ENCODE results near the gene RPS6KA1.
"Not testable (repeated sequence)": the region's sequence is repeated elsewhere in the genome, so short reads cannot be mapped to it uniquely, and the experiment has no call there.

Gene RPS6KA1

DNA sequence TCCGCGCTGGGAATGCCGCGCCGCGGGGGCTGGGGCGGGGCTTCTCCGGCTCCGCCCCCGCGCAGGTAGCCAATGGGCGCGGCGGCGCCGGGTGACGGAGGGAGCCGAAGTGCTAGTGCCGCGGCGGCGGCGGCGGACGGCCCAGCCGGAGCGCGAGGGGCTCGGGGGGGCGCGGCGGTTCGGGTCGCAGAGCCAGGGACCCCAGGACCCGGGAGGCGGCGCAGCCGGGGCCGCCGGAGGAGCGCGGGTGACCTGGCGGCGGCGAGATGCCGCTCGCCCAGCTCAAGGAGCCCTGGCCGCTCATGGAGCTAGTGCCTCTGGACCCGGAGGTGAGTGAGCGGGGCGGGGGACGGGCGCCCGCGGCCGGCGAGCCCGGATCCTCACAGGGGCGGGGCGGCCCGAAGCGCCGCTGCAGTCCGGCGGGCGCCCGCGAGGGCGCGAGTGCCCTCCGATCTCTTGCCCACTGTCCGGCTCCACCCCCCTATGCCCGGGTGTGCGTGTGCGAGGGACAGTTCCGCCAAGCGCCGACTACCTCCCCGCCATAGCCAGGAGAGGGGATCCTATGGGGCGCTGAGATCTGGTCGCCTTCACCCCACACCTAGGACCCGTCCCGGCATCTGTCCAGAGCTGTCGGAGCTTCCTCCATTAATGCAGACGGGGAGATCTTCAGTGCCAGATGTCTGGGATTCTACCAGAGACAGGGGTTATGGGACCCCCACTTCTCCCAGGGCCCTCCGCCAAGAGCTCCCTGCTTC, at the start of gene RPS6KA1:
Gene RPS6KA1, plus strand, starts transcription at position 107 of the 755 bp plus-strand sequence. Its CDS starts 160 bp downstream, at position 267.
- peak; percentile 28; the same call in 1 of the 2 replicates for TF ChIP-seq POLR2A (IDR thresholded peaks at IDR 0.05; ENCODE audit: low read depth, low read length)
- FAIRE-seq (no peak), DNase-seq (ENCODE audit: insufficient read length, low spot score) (peak; percentile 65)

DNA sequence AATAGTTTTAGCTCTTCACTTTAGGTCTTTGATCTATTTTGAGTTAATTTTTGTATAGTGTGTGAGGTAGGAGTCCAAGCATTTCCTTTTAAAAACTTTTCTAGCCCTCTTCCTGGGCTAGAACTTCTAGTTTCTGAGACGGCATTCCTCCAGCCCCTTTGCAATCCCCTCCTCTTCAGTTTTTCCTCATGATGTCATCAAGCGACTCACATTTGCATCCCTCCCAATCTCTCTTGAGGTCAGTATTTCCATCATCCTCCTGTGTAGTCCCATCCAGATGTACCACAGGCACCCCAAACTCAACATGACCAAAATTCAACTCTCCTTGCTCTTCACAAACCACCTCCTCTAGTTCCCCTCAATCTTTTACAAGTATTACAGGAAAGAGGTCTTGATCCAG, 46.6 kb upstream of the RPS6KA1 start:
- no peak for FAIRE-seq
- DNase-seq (ENCODE audit: insufficient read length, low spot score): no peak
- no peak for TF ChIP-seq POLR2A (IDR thresholded peaks at IDR 0.05; ENCODE audit: low read depth, low read length)

DNA sequence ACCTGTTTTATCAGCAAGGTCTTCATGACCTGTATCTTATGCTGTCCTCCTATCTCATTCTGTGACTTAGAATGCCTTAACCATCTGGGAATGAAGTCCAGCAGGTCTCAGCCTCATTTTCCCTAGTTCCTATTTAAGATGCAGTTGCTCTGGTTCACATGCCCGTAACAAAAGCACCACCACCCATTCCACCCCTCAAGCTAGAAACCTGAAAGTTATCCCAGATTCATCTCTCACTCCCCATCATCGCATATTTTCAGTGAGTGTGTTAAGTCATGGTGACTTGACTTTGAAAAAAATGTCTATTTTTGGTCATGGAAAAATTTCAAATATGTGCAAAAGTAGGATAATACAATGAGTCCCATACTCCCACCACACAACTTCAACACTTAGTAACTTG, 45.6 kb upstream of the RPS6KA1 start:
- no peak for FAIRE-seq
- no peak for TF ChIP-seq POLR2A (IDR thresholded peaks at IDR 0.05; ENCODE audit: low read depth, low read length)

DNA sequence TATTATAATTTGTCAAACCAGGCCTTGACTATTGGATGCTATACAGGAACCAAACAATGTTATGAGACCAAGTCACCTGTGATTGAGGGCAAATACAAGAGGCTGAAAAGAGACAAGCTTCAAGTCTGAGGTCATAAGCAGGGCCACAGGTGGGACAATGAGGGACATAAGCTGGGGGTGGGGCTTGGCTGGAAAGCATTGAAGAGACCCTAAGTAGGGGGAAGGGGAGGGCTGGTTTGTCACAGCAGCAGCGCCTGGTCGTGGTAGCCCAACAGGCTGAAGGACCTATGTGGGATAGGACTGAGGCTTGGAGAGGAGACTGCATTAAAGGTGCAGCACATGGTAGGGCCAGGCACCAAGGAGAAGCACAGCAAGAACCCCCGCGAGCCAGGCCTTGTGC, 39.4 kb upstream of the RPS6KA1 start:
- no peak for TF ChIP-seq POLR2A (IDR thresholded peaks at IDR 0.05; ENCODE audit: low read depth, low read length)
- FAIRE-seq (no peak), DNase-seq (ENCODE audit: insufficient read length, low spot score) (no peak)

More for the DNA sequence above, 45.6 kb upstream of the RPS6KA1 start:
- no peak for DNase-seq (ENCODE audit: insufficient read length, low spot score)

DNA sequence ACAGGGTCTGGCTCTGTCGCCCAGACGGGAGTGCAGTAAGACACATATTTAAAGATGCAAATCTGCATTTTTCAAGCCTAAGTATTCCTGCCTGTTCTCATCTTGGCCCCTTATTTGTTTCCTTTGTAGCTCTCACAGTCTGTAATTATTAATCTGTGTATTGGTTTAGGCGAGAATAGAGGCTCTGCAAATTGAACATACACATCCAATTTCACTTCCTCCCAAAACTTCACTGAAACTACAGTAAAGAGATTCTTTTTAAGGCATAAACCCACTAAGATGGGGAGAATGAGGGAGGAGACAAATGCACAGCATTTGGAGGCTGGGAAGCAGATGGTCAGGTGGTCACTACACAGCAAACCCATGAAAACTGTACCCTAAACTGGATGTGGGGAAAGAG, 36.3 kb upstream of the RPS6KA1 start:
- FAIRE-seq: no peak

DNA sequence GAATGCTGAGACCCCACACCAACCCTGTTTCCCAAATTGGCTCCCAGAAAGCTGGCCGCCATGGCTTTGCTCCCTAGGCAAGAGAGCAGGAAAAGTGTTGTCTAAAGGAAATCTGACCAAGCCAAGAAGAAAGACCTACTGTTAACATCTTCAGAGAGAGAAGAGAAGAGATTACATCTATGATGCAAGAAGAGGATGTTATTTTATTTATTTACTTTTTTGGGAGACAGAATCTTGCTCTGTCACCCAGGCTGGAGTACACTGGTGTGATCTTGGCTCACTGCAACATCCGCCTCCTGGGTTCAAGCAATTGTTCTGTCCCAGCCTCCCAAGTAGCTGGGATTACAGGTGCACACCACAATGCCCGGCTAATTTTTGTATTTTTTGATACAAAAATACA, 35.6 kb upstream of the RPS6KA1 start:
- no peak for DNase-seq (ENCODE audit: insufficient read length, low spot score)
- FAIRE-seq: no peak
- TF ChIP-seq POLR2A (IDR thresholded peaks at IDR 0.05; ENCODE audit: low read depth, low read length): no peak

More for the DNA sequence above, 36.3 kb upstream of the RPS6KA1 start:
- no peak for TF ChIP-seq POLR2A (IDR thresholded peaks at IDR 0.05; ENCODE audit: low read depth, low read length)
- no peak for DNase-seq (ENCODE audit: insufficient read length, low spot score)

DNA sequence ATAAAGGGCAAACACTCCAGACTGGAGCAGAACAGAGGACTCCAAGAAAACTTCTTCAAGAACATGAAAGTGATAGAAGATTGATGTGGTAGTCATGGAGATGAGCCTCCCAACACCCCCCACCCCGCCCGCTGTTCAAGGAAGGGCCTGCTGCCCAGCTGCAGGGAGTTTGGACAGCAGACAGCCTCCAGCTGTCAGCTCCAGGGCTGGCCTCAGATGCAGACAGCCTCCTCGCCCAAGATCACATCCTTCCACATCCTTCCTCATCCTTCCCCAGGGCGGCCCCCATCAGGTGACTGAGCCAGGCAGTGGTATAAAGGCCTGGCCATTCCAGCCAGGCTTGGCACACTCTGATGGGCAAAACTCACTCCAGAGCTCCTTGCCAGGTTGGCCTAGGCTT, 32.7 kb upstream of the RPS6KA1 start:
- no peak for TF ChIP-seq POLR2A (IDR thresholded peaks at IDR 0.05; ENCODE audit: low read depth, low read length)
- FAIRE-seq: no peak
- DNase-seq (ENCODE audit: insufficient read length, low spot score): no peak

DNA sequence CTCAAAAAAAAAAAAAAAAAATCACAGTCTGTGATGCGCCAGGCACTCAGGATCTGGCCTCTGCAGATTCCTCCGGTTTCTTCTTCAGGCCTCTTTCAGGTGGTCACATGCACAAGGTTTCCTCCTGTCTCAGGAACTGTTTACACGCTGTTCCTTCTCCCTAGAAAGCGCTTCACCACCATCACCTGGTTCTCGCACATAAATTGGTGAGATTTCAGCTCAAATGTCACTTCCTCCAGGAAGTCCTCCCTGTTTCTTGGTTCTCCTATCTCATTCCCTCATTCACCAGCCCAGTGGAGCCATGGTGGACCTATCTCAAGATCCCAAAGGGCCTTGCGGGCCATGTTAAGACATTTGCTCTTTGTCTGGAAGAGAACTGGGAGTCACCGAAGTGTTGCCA, 30.7 kb upstream of the RPS6KA1 start:
- DNase-seq (ENCODE audit: insufficient read length, low spot score) (no peak), FAIRE-seq (no peak)
- no peak for TF ChIP-seq POLR2A (IDR thresholded peaks at IDR 0.05; ENCODE audit: low read depth, low read length)

DNA sequence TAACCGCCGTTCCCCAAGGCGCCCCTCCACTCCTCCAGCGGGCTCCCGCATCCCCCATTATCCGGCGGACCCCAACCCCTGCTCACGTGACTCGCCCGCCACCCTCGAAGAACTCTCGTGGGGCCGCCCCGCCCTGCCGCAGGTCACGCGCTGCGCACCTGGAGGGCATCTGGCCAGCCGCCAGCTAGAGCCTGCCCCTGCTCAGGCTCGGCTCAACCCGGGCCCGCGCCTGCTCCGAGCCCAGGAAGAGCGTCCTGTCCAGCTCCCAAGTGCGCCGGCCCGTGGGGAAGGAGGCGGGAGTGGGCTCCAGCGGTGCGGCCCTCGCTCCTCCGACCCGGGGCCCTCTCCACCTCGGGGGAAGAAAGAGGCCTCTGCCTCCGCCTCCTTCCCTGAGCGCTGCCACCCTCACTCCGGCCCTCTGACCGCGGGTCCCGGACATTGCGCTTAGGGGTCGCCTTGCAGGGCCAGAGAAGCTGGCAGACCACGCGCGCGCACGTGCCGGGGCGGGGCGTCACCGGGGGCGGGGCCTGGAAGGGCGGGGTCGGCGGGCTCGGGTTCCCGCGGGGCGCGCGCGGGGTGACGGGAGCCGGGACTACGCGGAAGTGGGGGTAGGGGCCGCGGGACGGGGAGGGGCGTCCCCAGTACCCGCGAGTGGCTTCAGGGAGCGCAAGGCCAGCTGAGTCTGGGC, 28.9 kb upstream of the RPS6KA1 start:
- peak; percentile 58 for TF ChIP-seq POLR2A (IDR thresholded peaks at IDR 0.05; ENCODE audit: low read depth, low read length)
- DNase-seq (ENCODE audit: insufficient read length, low spot score) (peak; percentile 55), FAIRE-seq (no peak)

DNA sequence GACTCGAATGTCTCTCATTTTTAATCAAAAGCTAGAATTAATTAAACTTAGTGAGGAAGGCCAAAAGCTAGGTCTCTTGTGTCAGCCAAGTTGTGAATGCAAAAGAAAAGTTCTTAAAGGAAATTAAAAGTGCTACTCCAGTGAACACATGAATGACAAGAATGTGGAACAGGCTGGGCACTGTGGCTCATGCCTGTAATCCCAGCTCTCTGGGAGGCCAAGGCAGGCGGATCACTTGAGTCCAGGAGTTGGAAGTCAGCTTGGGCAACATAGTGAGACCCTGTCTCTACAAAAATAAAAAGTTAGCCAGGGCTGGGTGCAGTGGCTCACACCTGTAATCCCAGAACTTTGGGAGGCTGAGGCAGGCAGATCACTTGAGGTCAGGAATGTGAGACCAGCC, 18.9 kb upstream of the RPS6KA1 start:
- not testable (repeated sequence) for FAIRE-seq; DNase-seq (ENCODE audit: insufficient read length, low spot score)

DNA sequence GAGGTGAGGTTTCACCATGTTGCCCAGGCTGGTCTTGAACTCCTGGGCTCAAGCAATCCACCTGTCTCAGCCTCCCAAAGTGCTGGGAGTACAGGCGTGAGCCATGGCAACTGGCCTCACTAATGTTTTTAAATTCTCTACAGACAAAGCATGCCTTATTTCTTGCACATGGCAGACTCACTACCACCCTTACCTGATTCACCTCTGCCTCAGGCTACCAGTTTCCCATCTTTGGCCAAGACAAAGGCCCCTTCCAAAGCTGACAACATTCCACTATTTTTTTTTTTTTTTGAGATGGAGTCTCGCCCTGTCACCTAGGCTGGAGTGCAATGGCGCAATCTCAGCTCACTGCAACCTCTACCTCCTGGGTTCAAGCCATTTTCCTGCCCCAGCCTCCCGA, 13.7 kb upstream of the RPS6KA1 start:
- DNase-seq (ENCODE audit: insufficient read length, low spot score); FAIRE-seq: not testable (repeated sequence)

DNA sequence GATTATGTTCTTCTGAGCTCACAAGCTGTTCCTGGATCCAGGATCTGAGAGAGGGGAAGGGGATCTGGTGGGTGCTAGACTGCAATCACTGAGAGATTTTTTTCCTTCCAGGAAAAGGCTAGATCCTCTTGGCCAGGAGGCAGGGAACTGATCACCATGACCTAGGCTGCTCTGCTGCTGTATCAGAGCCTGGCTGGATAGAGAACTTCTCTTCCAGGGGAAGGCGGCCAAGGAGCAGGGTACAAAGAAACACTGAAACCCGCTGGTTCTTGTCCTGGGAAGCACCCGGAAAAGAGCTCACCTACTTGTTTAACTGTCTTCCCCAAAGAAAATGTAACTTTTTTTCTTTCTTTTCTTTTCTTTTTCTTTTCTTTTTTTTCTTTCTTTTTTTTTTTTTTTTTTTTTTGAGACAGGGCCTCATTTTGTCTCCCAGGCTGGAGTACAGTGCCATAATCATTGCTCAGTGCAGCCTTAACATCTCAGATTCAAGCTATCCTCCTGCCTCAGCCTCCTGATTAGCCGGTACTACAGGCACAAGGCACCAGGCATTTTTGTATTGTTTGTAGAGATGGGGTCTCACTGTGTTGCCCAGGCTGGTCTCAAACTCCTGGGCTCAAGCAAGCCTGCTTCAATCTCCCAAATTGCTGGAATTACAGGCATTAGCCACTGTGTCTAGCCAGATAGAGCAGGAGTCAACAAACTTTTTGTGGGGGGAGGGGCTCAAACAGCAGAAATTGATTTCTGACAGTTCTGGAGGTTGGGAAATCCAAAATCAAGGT, 12.4 kb upstream of the RPS6KA1 start:
- no peak for DNase-seq (ENCODE audit: insufficient read length, low spot score)
- FAIRE-seq: no peak
- TF ChIP-seq POLR2A (IDR thresholded peaks at IDR 0.05; ENCODE audit: low read depth, low read length): no peak

DNA sequence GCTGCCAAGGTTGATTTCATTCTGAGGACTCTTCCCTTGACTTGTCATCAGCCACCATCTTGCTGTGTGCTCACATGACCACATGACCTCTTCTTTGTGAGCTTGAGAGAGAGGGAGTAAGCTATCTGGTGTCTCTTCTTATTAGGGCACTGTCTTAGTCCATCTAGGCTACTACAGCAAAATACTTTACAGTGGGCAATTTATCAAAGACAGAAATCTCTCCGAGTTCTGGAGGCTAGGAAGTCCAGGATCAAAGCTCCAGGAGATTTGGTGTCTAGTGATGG, 11.9 kb upstream of the RPS6KA1 start:
- DNase-seq (ENCODE audit: insufficient read length, low spot score) (no peak), FAIRE-seq (no peak)
- TF ChIP-seq POLR2A (IDR thresholded peaks at IDR 0.05; ENCODE audit: low read depth, low read length): no peak

DNA sequence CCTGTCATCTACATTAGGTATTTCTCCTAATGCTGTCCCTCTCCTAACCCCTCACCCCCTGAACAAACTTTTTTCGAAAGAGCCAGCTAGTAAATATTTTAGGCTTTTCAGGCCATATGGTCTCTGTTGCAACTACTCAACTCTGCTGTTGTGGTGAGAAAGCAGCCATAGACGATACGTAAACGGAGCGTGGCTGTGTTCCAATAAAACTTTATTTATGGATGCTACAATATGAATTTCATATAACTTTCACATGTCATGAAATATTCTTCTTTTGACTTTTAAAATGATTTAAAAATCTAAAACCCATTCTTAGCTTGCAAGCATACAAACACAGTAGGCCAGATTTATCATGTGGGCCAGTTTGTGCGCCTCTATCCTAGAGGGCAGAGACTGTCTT, 11.2 kb upstream of the RPS6KA1 start:
- no peak for TF ChIP-seq POLR2A (IDR thresholded peaks at IDR 0.05; ENCODE audit: low read depth, low read length)
- DNase-seq (ENCODE audit: insufficient read length, low spot score) (no peak), FAIRE-seq (no peak)

DNA sequence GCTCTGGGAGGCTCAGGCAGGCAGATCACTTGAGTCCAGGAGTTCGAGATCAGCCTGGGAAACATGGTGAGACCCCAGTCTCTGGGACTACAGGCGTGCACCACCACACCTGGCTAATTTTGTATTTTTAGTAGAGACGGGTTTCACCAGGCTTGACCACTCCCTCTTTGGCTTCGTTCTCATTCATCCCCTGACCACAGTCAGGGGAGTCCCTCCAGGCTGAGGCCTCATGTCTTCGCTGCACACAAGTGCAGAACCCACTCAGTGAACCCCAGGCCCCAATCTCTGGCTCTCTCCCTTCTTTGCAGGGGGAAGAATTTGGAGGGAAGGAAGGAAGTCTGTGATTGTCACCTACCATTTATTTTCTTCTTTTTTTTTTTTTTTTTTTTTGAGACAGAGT, 9.2 kb upstream of the RPS6KA1 start:
- FAIRE-seq: no peak
- no peak for TF ChIP-seq POLR2A (IDR thresholded peaks at IDR 0.05; ENCODE audit: low read depth, low read length)
- DNase-seq (ENCODE audit: insufficient read length, low spot score): no peak

Measured in H54 (cell line).